IMR-90 (cell line): ENCODE results near the gene ZNF341. TPM values are rescaled to one million over a fixed set of nuclear protein-coding genes. Genes with fewer than 3 reads are reported as not detected.

ENCODE experiments used
- ATAC-seq: fragments of 200-7000 bp; cut with Tn5 transposase; 2 replicates; pipeline ENCODE4 v1.9.1; 2020; ENCODE audit warnings: low read depth, mild to moderate bottlenecking, moderate library complexity
- BruUV-seq: library from RNA; stranded (reverse); fragments of 400-500 nt; replicated peaks from 2 replicates; lab custom pipeline; 2021; lab: Mats Ljungman, UMichigan
- CTCF ChIA-PET: fragments of 300-600 bp; formaldehyde crosslinking; extraction: SDS; loops from one replicate; lab custom pipeline; 2021; ENCODE audit warnings: antibody characterized with exemption; lab: Yijun Ruan, JAX
- POLR2A ChIA-PET: fragments of 300-600 bp; sonication (Branson Sonifier 250); formaldehyde crosslinking; loops from one replicate; lab custom pipeline; 2022; ENCODE audit warnings: antibody characterized with exemption; ENCODE audit not compliant: unreplicated experiment; lab: Charles Lee
- DNase-seq: peaks from one replicate; pipeline ENCODE4 v3.0.0; 2013
- H2AFZ ChIP-seq: replicated peaks from 2 replicates; pipeline ENCODE3; 2013; ENCODE audit warnings: low read length, mild to moderate bottlenecking; ENCODE audit not compliant: poor library complexity
- H2AK5ac ChIP-seq: 2 replicates; pipeline ENCODE4 v1.6.1; 2013; ENCODE audit warnings: low read depth, low read length, inconsistent platforms
- H2AK9ac ChIP-seq: replicated peaks from 2 replicates; pipeline ENCODE3; 2013; ENCODE audit warnings: mild to moderate bottlenecking, low read depth, low read length, moderate library complexity; ENCODE audit not compliant: poor library complexity
- H2BK120ac ChIP-seq: 2 replicates; pipeline ENCODE4 v1.6.1; 2013; ENCODE audit warnings: low read depth, low read length, inconsistent platforms
- H2BK15ac ChIP-seq: 3 replicates; pipeline ENCODE4 v1.6.1; 2013; ENCODE audit warnings: low read depth, low read length, inconsistent platforms
- H2BK20ac ChIP-seq: 2 replicates; pipeline ENCODE4 v1.6.1; 2013; ENCODE audit warnings: low read depth, mild to moderate bottlenecking, inconsistent platforms, low read length, moderate library complexity
- H2BK5ac ChIP-seq: 2 replicates; pipeline ENCODE4 v1.6.1; 2013; ENCODE audit warnings: mild to moderate bottlenecking, low read depth, low read length, inconsistent platforms; ENCODE audit not compliant: poor library complexity, severe bottlenecking
- H3K14ac ChIP-seq: replicated peaks from 2 replicates; pipeline ENCODE4 v1.6.1; 2013; ENCODE audit warnings: low read depth, low read length, inconsistent platforms
- H3K18ac ChIP-seq: 2 replicates; pipeline ENCODE4 v1.6.1; 2013; ENCODE audit warnings: low read depth, low read length, control low read depth
- H3K23ac ChIP-seq: 2 replicates; pipeline ENCODE4 v1.6.1; 2013; ENCODE audit warnings: low read depth, low read length, inconsistent platforms
- H3K27ac ChIP-seq: 2 replicates; pipeline ENCODE4 v1.5.1; 2013; ENCODE audit warnings: mild to moderate bottlenecking, control low read depth, low read length; ENCODE audit not compliant: insufficient read depth
- H3K27me3 ChIP-seq: 2 replicates; pipeline ENCODE4 v1.6.1; 2013; ENCODE audit warnings: low read length; ENCODE audit not compliant: control insufficient read depth, insufficient read depth
- H3K36me3 ChIP-seq: 2 replicates; pipeline ENCODE4 v1.6.1; 2013; ENCODE audit warnings: low read length, mixed read lengths; ENCODE audit not compliant: control insufficient read depth, insufficient read depth
- H3K4ac ChIP-seq: 2 replicates; pipeline ENCODE4 v1.6.1; 2013; ENCODE audit warnings: low read depth, low read length, inconsistent platforms
- H3K4me1 ChIP-seq: 2 replicates; pipeline ENCODE4 v1.6.1; 2013; ENCODE audit warnings: low read length, mixed read lengths; ENCODE audit not compliant: control insufficient read depth, insufficient read depth
- H3K4me2 ChIP-seq: 2 replicates; pipeline ENCODE4 v1.6.1; 2013; ENCODE audit warnings: low read depth, mild to moderate bottlenecking, control low read depth, low read length, moderate library complexity
- H3K4me3 ChIP-seq: 2 replicates; pipeline ENCODE4 v1.5.1; 2013; ENCODE audit warnings: low read depth, mild to moderate bottlenecking, control low read depth, low read length, moderate library complexity; ENCODE audit not compliant: insufficient read depth
- H3K56ac ChIP-seq: 2 replicates; pipeline ENCODE4 v1.6.1; 2013; ENCODE audit warnings: low read length, inconsistent platforms; ENCODE audit not compliant: insufficient read depth; ENCODE audit errors: extremely low read depth
- H3K79me1 ChIP-seq, 2 experiments: 2 replicates each; pipeline ENCODE4 v1.6.1; 2013; ENCODE audit warnings: low read length in 2 of 2, inconsistent platforms in 1 of 2, low read depth in 1 of 2
- H3K9ac ChIP-seq: 2 replicates; pipeline ENCODE4 v1.6.1; 2013; ENCODE audit warnings: low read depth, low read length, control low read depth
- H3K9me1 ChIP-seq: 2 replicates; pipeline ENCODE4 v1.6.1; 2013; ENCODE audit warnings: low read length, inconsistent platforms; ENCODE audit not compliant: insufficient read depth
- H3K9me3 ChIP-seq: 2 replicates; pipeline ENCODE4 v1.6.1; 2013; ENCODE audit warnings: low read length; ENCODE audit not compliant: control insufficient read depth, insufficient read depth
- H4K20me1 ChIP-seq: 2 replicates; pipeline ENCODE4 v1.6.1; 2013; ENCODE audit warnings: low read length, inconsistent platforms; ENCODE audit not compliant: insufficient read depth
- H4K5ac ChIP-seq: 2 replicates; pipeline ENCODE4 v1.6.1; 2013; ENCODE audit warnings: mild to moderate bottlenecking, low read depth, low read length, control low read depth
- H4K8ac ChIP-seq, 2 experiments: 2 replicates each; pipeline ENCODE4 v1.6.1; 2013; ENCODE audit warnings: low read depth in 2 of 2, low read length in 2 of 2, control low read depth in 1 of 2, inconsistent platforms in 1 of 2
- H4K91ac ChIP-seq: 2 replicates; pipeline ENCODE4 v1.6.1; 2013; ENCODE audit warnings: low read depth, low read length, inconsistent platforms; ENCODE audit not compliant: insufficient read depth
- BHLHE40 ChIP-seq: fragments of 150-350 bp; IDR thresholded peaks from 2 replicates; pipeline ENCODE4 v1.6.1; 2016; ENCODE audit warnings: mild to moderate bottlenecking, low read depth, low read length
- CEBPB ChIP-seq: IDR thresholded peaks from 2 replicates; pipeline ENCODE4 v1.6.1; 2012; ENCODE audit warnings: low read depth, low read length, improper control_type of control experiment
- CHD1 ChIP-seq: IDR thresholded peaks from 2 replicates; pipeline ENCODE4 v1.6.1; 2012; ENCODE audit warnings: low read depth, low read length, improper control_type of control experiment
- FOS ChIP-seq: fragments of 150-350 bp; IDR thresholded peaks from 2 replicates; pipeline ENCODE4 v1.6.1; 2016; ENCODE audit warnings: low read depth, low read length
- MAFK ChIP-seq: IDR thresholded peaks from 2 replicates; pipeline ENCODE4 v1.6.1; 2012; ENCODE audit warnings: low read depth, low read length, improper control_type of control experiment
- MAZ ChIP-seq: IDR thresholded peaks from 2 replicates; pipeline ENCODE4 v1.6.1; 2012; ENCODE audit warnings: low read depth, mild to moderate bottlenecking, low read length, improper control_type of control experiment, moderate library complexity, borderline replicate concordance
- MXI1 ChIP-seq: IDR thresholded peaks from 2 replicates; pipeline ENCODE4 v1.6.1; 2012; ENCODE audit warnings: low read depth, mild to moderate bottlenecking, low read length, moderate library complexity, borderline replicate concordance
- NFE2L2 ChIP-seq: fragments of 150-350 bp; IDR thresholded peaks from 2 replicates; pipeline ENCODE4 v1.6.1; 2016; ENCODE audit warnings: low read depth, mild to moderate bottlenecking, low read length
- POLR2A ChIP-seq: IDR thresholded peaks from 2 replicates; pipeline ENCODE4 v1.6.1; 2012; ENCODE audit warnings: mild to moderate bottlenecking, low read depth, low read length
- RAD21 ChIP-seq: IDR thresholded peaks from 2 replicates; pipeline ENCODE4 v1.6.1; 2012; ENCODE audit warnings: low read length, improper control_type of control experiment
- RCOR1 ChIP-seq: IDR thresholded peaks from 2 replicates; pipeline ENCODE4 v1.6.1; 2012; ENCODE audit warnings: mild to moderate bottlenecking, low read length, improper control_type of control experiment; ENCODE audit not compliant: insufficient replicate concordance
- RFX5 ChIP-seq: IDR thresholded peaks from 2 replicates; pipeline ENCODE4 v1.8.0; 2012; ENCODE audit warnings: low read depth, mild to moderate bottlenecking, low read length, moderate library complexity
- SMC3 ChIP-seq: fragments of 150-350 bp; IDR thresholded peaks from 2 replicates; pipeline ENCODE4 v1.6.1; 2016; ENCODE audit warnings: low read depth, mild to moderate bottlenecking, antibody characterized with exemption, low read length, moderate library complexity
- USF2 ChIP-seq: fragments of 150-350 bp; IDR thresholded peaks from 2 replicates; pipeline ENCODE4 v1.6.1; 2017; ENCODE audit warnings: mild to moderate bottlenecking, antibody characterized with exemption, low read length, low read depth
- WGBS, 2 experiments: methylation state at CpG; one replicate each; pipeline versions ENCODE4 v1.1.5 to v1.1.7; 2013; ENCODE audit warnings: missing lambda C conversion rate in 2 of 2; ENCODE audit not compliant: insufficient read length in 1 of 2; ENCODE audit errors: extremely low coverage in 2 of 2; 5-methylcytosine and 5-hydroxymethylcytosine counted together
- dilution Hi-C: fragments of 300-500 bp; cut with HindIII; formaldehyde crosslinking; loops from one replicate; pipeline ENCODE4 v1.14.3; 2018; ENCODE audit warnings: low sequenced_read_pairs; ENCODE audit not compliant: unreplicated experiment
- in situ Hi-C: fragments of 300-500 bp; cut with MboI; formaldehyde crosslinking; loops from 3 replicates; pipeline ENCODE4 v1.14.3; 2019; ENCODE audit warnings: low sequenced_read_pairs, inconsistent platforms, mixed read lengths
- intact Hi-C: fragments of 100-400 bp; cut with micrococcal nuclease; formaldehyde crosslinking; loops from 2 replicates; pipeline ENCODE4 v1.10.0; 2022
- polyA plus RNA-seq, 3 experiments: library from polyadenylated mRNA; depleted of rRNA; stranded (reverse); fragments of >200 nt; gene quantifications; 2 replicates each; pipeline ENCODE4 v1.2.3, GENCODE V29; 2012; ENCODE audit warnings: low replicate concordance in 1 of 3
- total RNA-seq: library from RNA; depleted of rRNA; stranded (reverse); fragments of >200 nt; gene quantifications from 2 replicates; pipeline ENCODE4 v1.2.3, GENCODE V29; 2012
- TF ChIP-seq, protein P1 (sequence below): fragments of 150-350 bp; IDR thresholded peaks from 2 replicates; pipeline ENCODE4 v1.6.1; 2016; ENCODE audit warnings: low read depth, mild to moderate bottlenecking, low read length, moderate library complexity, borderline replicate concordance
- TF ChIP-seq, protein P2 (sequence below): conservative IDR thresholded peaks from 2 replicates; pipeline ENCODE4 v1.5.1; 2012; ENCODE audit warnings: mild to moderate bottlenecking, low read depth, low read length, improper control_type of control experiment

ZNF341 gene
- total and polyA plus RNA-seq, 2 of the 4 experiments (the other 2 are of a cell fraction) = 1.1 to 3.4 TPM

DNA sequence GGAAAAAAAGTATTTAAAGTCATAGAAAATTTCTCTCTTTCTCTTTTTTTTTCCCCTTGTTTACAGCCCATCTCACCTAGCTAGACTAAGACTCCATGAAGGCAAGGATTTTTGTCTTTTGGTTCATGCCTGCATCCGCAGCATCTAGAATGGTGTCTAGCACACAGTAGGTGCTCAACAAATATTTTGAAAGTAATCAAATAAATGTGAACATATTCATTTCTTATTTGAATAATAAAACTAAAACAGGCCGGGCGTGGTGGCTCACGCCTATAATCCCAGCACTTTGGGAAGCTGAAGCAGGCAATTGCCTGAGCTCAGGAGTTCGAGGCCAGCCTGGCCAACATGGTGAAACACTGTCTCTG, 4.7 kb upstream of the ZNF341 start:
- H3K9me3 ChIP-seq = no peaks in the 10 kb centered on the region
- dilution Hi-C loops = no loop called here
- peaks cover 4% of the 10 kb centered on the region; the same call in 1 of the 2 replicates for H3K4me1 ChIP-seq
- DNase-seq (no peak), ATAC-seq (no peak)
- H2AFZ ChIP-seq = no peak overlapping the region
- no peak overlapping the region for H3K18ac ChIP-seq
- POLR2A ChIA-PET = no interaction called here
- BruUV-seq = no TSS peak
- H3K4me2 ChIP-seq = no peak overlapping the region
- H4K5ac ChIP-seq = no peak overlapping the region
- H3K4ac ChIP-seq = no peak overlapping the region
- no peak overlapping the region for H2AK9ac ChIP-seq
- H3K9me1 ChIP-seq = peaks cover 7% of the 10 kb centered on the region; the same call in 1 of the 2 replicates
- H3K9ac ChIP-seq = no peak overlapping the region
- CTCF ChIA-PET = interaction anchor here (0.6 kb wide), 2 partner anchors 73 to 346 kb away, joined by 3 to 4 read pairs; no protein-coding TSS in a partner anchor
- 71% methylated on average over 1 of the region's 5 CpGs; no CpG with 5 or more reads in 1 of the 2 experiments for WGBS, 2 experiments
- peaks cover 0 to 4% of the 10 kb centered on the region in 2 experiments; a peak in 1 of 4 replicates for H3K79me1 ChIP-seq
- no peaks in the 10 kb centered on the region; the same call in 1 of the 2 replicates for H3K27me3 ChIP-seq
- intact Hi-C loops = no loop called here
- no peak overlapping the region for H4K8ac ChIP-seq
- H4K20me1 ChIP-seq = no peaks in the 10 kb centered on the region
- no peak overlapping the region for H4K91ac ChIP-seq
- no peak overlapping the region for H2BK5ac ChIP-seq
- H2BK20ac ChIP-seq = no peak overlapping the region
- no peak overlapping the region for H3K14ac ChIP-seq
- no peaks in the 10 kb centered on the region for H3K36me3 ChIP-seq
- no peak overlapping the region for H2BK15ac ChIP-seq
- in situ Hi-C loops = no loop called here
- no peak overlapping the region for H2BK120ac ChIP-seq
- H3K4me3 ChIP-seq = no peak overlapping the region
- H3K23ac ChIP-seq = no peak overlapping the region
- H2AK5ac ChIP-seq = no peak overlapping the region
- no peak overlapping the region for H3K56ac ChIP-seq
- no peak for TF ChIP-seq RFX5
- TF ChIP-seq POLR2A = no peak
- no peak for TF ChIP-seq CHD1
- TF ChIP-seq MAFK = no peak
- TF ChIP-seq MAZ = no peak
- TF ChIP-seq USF2 = no peak
- TF ChIP-seq RAD21 = no peak
- no peak for TF ChIP-seq NFE2L2
- TF ChIP-seq MXI1 = no peak
- TF ChIP-seq CEBPB = no peak
- no peak for TF ChIP-seq BHLHE40
- no peak for TF ChIP-seq FOS
- TF ChIP-seq, protein P1, sequence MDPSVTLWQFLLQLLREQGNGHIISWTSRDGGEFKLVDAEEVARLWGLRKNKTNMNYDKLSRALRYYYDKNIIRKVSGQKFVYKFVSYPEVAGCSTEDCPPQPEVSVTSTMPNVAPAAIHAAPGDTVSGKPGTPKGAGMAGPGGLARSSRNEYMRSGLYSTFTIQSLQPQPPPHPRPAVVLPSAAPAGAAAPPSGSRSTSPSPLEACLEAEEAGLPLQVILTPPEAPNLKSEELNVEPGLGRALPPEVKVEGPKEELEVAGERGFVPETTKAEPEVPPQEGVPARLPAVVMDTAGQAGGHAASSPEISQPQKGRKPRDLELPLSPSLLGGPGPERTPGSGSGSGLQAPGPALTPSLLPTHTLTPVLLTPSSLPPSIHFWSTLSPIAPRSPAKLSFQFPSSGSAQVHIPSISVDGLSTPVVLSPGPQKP = no peak
- TF ChIP-seq, protein P2, sequence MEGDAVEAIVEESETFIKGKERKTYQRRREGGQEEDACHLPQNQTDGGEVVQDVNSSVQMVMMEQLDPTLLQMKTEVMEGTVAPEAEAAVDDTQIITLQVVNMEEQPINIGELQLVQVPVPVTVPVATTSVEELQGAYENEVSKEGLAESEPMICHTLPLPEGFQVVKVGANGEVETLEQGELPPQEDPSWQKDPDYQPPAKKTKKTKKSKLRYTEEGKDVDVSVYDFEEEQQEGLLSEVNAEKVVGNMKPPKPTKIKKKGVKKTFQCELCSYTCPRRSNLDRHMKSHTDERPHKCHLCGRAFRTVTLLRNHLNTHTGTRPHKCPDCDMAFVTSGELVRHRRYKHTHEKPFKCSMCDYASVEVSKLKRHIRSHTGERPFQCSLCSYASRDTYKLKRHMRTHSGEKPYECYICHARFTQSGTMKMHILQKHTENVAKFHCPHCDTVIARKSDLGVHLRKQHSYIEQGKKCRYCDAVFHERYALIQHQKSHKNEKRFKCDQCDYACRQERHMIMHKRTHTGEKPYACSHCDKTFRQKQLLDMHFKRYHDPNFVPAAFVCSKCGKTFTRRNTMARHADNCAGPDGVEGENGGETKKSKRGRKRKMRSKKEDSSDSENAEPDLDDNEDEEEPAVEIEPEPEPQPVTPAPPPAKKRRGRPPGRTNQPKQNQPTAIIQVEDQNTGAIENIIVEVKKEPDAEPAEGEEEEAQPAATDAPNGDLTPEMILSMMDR = no peak
- TF ChIP-seq SMC3 = no peak
- TF ChIP-seq RCOR1 = no peak
- H3K27ac ChIP-seq = no peak overlapping the region
